WTC11 (cell line): Measurements from ENCODE around the gene KCNG2. TPM values are rescaled to one million over a fixed set of nuclear protein-coding genes. Genes with fewer than 3 reads are reported as not detected.

Experiments used
- ATAC-seq: fragments of 200-7000 bp; cut with Tn5 transposase; 2 replicates; pipeline ENCODE4 v1.10.0; 2021; ENCODE audit warnings: mild to moderate bottlenecking, moderate library complexity
- CTCF ChIA-PET: fragments of 300-600 bp; sonication (Branson Sonifier 250); formaldehyde crosslinking; loops from one replicate; lab custom pipeline; 2021; ENCODE audit warnings: antibody characterized with exemption; lab: Charles Lee
- POLR2A ChIA-PET: fragments of 350-600 bp; sonication (Branson Sonifier 250); formaldehyde crosslinking; loops from one replicate; lab custom pipeline; 2021; ENCODE audit warnings: antibody characterized with exemption; lab: Charles Lee
- DNase-seq: peaks from one replicate; pipeline ENCODE4 v3.0.0; 2021; ENCODE audit warnings: low spot score
- H3K27ac Mint-ChIP-seq: 2 replicates; pipeline ENCODE4 v1.8.0; 2021; ENCODE audit warnings: mixed read lengths
- H3K27me3 Mint-ChIP-seq: 2 replicates; pipeline ENCODE4 v1.8.0; 2021; ENCODE audit warnings: low read depth, mild to moderate bottlenecking, moderate library complexity, mixed read lengths
- H3K36me3 Mint-ChIP-seq: 2 replicates; pipeline ENCODE4 v1.8.0; 2021; ENCODE audit warnings: mixed read lengths
- H3K4me1 Mint-ChIP-seq: 2 replicates; pipeline ENCODE4 v1.8.0; 2022; ENCODE audit warnings: mixed read lengths
- H3K4me3 Mint-ChIP-seq: 2 replicates; pipeline ENCODE4 v1.8.0; 2021; ENCODE audit warnings: mild to moderate bottlenecking, moderate library complexity, mixed read lengths
- H3K9me3 Mint-ChIP-seq: 2 replicates; pipeline ENCODE4 v1.8.0; 2021; ENCODE audit warnings: mixed read lengths
- ARID4B ChIP-seq: sonication (generic); formaldehyde crosslinking; IDR thresholded peaks from 2 replicates; pipeline ENCODE4 v1.8.0; 2023; ENCODE audit warnings: missing genetic modification reagents, mild to moderate bottlenecking, borderline replicate concordance
- CBFB ChIP-seq: sonication (generic); formaldehyde crosslinking; IDR thresholded peaks from 2 replicates; pipeline ENCODE4 v1.8.1; 2022; ENCODE audit warnings: mild to moderate bottlenecking, low read depth, missing genetic modification reagents
- CREM ChIP-seq: sonication (generic); formaldehyde crosslinking; IDR thresholded peaks from 2 replicates; pipeline ENCODE4 v1.8.1; 2022; ENCODE audit warnings: mild to moderate bottlenecking, missing genetic modification reagents, moderate library complexity
- E2F5 ChIP-seq: sonication (generic); formaldehyde crosslinking; IDR thresholded peaks from 2 replicates; pipeline ENCODE4 v1.8.1; 2022; ENCODE audit warnings: mild to moderate bottlenecking, moderate library complexity, missing genetic modification reagents
- ESRRA ChIP-seq: sonication (generic); formaldehyde crosslinking; IDR thresholded peaks from 2 replicates; pipeline ENCODE4 v1.8.1; 2022; ENCODE audit warnings: mild to moderate bottlenecking, missing genetic modification reagents, borderline replicate concordance
- ETV6 ChIP-seq: sonication (generic); formaldehyde crosslinking; IDR thresholded peaks from 2 replicates; pipeline ENCODE4 v1.8.1; 2022; ENCODE audit warnings: mild to moderate bottlenecking, missing genetic modification reagents
- FOXJ3 ChIP-seq: sonication (generic); formaldehyde crosslinking; IDR thresholded peaks from 2 replicates; pipeline ENCODE4 v1.9.0; 2021; ENCODE audit warnings: missing genetic modification reagents, mild to moderate bottlenecking, borderline replicate concordance
- HMGA2 ChIP-seq: fragments of 250-450 bp; sonication (Bioruptor Pico); IDR thresholded peaks from 2 replicates; pipeline ENCODE4 v1.4.0; 2021; ENCODE audit warnings: mild to moderate bottlenecking, moderate library complexity
- IRF2 ChIP-seq: sonication (generic); formaldehyde crosslinking; IDR thresholded peaks from 2 replicates; pipeline ENCODE4 v1.8.0; 2022; ENCODE audit warnings: low read depth, missing genetic modification reagents, borderline replicate concordance
- NR2C2 ChIP-seq: sonication (generic); formaldehyde crosslinking; IDR thresholded peaks from 2 replicates; pipeline ENCODE4 v1.8.0; 2022; ENCODE audit warnings: mild to moderate bottlenecking, missing genetic modification reagents
- OVOL2 ChIP-seq: fragments of 250-450 bp; sonication (Bioruptor Pico); IDR thresholded peaks from 2 replicates; pipeline ENCODE4 v1.9.0; 2021; ENCODE audit warnings: mild to moderate bottlenecking, borderline replicate concordance
- PRDM15 ChIP-seq: sonication (generic); formaldehyde crosslinking; IDR thresholded peaks from 2 replicates; pipeline ENCODE4 v1.8.0; 2022; ENCODE audit warnings: missing genetic modification reagents
- SMAD4 ChIP-seq: sonication (generic); formaldehyde crosslinking; IDR thresholded peaks from 2 replicates; pipeline ENCODE4 v1.8.0; 2022; ENCODE audit warnings: mild to moderate bottlenecking, missing genetic modification reagents
- ZMAT4 ChIP-seq: fragments of 250-450 bp; sonication (Bioruptor Pico); IDR thresholded peaks from 2 replicates; pipeline ENCODE4 v1.9.0; 2021; ENCODE audit warnings: mild to moderate bottlenecking
- ZNF138 ChIP-seq: sonication (generic); formaldehyde crosslinking; conservative IDR thresholded peaks from 2 replicates; pipeline ENCODE4 v1.8.1; 2022; ENCODE audit warnings: mild to moderate bottlenecking, moderate library complexity, missing genetic modification reagents
- ZNF232 ChIP-seq: sonication (generic); formaldehyde crosslinking; IDR thresholded peaks from 2 replicates; pipeline ENCODE4 v1.8.0; 2022; ENCODE audit warnings: mild to moderate bottlenecking, missing genetic modification reagents
- ZNF263 ChIP-seq: sonication (generic); formaldehyde crosslinking; IDR thresholded peaks from 2 replicates; pipeline ENCODE4 v1.8.1; 2022; ENCODE audit warnings: low read depth, mild to moderate bottlenecking, moderate library complexity, missing genetic modification reagents
- ZNF512 ChIP-seq: sonication (generic); formaldehyde crosslinking; IDR thresholded peaks from 2 replicates; pipeline ENCODE4 v1.8.1; 2022; ENCODE audit warnings: missing genetic modification reagents, borderline replicate concordance
- total RNA-seq: library from RNA; stranded (reverse); gene quantifications from 3 replicates; pipeline ENCODE4 v1.2.3, GENCODE V29; 2021

Gene KCNG2
- total RNA-seq, 1 experiment from 2014 or later: 0.50 TPM

- DNase-seq: peak; percentile 2
- Mint-ChIP-seq H3K36me3 (peaks cover 2% of the 10 kb centered on the region; the same call in 1 of the 2 replicates), H3K27me3 (no peaks in the 10 kb centered on the region; the same call in 1 of the 2 replicates), H3K27ac (no peak overlapping the region), H3K9me3 (peaks cover 1% of the 10 kb centered on the region; the same call in 1 of the 2 replicates), H3K4me3 (no peak overlapping the region)
- POLR2A ChIA-PET: no interaction called here
- ATAC-seq: no peak
- TF ChIP-seq ZMAT4 (CRISPR knock-in tag) (no peak), ZNF138 (CRISPR knock-in tag) (no peak), FOXJ3 (CRISPR knock-in tag) (no peak), SMAD4 (no peak), ESRRA (CRISPR knock-in tag) (no peak), CREM (no peak), OVOL2 (CRISPR knock-in tag) (no peak), PRDM15 (no peak), ZNF232 (CRISPR knock-in tag) (no peak), E2F5 (no peak), IRF2 (CRISPR knock-in tag) (no peak), ETV6 (no peak), ZNF512 (no peak), HMGA2 (no peak), ARID4B (no peak), ZNF263 (CRISPR knock-in tag) (no peak), CBFB (CRISPR knock-in tag) (no peak), NR2C2 (CRISPR knock-in tag) (no peak)
- TF ChIP-seq, all 79 proteins: peak for 0
- CTCF ChIA-PET: no interaction called here
- H3K4me1 Mint-ChIP-seq: peaks cover 13% of the 10 kb centered on the region
These were observed 143.2 kb downstream of the KCNG2 start for GRCh38 chr18:79940814-79941472.
